A204.1 (cell line): ENCODE data around the gene KATNAL1.
"Not testable (repeated sequence)": the region's sequence is repeated elsewhere in the genome, so short reads cannot be mapped to it uniquely, and the experiment has no call there.

Experiments
- FAIRE-seq: peaks from 2 replicates; lab custom pipeline; 2012; peaks lifted over from hg19 to GRCh38; lab: Jason Lieb, UNC

The KATNAL1 gene

DNA sequence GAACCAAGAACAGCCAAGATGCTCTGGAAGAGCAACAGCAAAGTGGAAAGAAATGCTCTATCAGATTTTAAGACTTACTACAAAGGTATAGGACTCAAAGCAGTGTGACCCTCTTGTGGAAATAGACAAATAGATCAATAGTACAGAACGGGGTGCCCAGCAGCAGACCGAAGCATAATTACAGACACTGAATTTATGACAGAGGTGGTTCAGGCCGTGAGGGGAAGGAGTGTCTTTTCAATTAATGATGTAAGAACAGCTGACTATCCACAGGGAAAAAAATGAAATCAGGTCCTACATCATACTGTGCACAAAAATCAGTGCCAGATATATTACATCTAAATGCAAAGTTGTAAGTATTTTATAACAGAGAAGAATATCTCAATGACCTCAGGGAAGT lies 95.6 kb downstream of the KATNAL1 start:
- no peak for FAIRE-seq

DNA sequence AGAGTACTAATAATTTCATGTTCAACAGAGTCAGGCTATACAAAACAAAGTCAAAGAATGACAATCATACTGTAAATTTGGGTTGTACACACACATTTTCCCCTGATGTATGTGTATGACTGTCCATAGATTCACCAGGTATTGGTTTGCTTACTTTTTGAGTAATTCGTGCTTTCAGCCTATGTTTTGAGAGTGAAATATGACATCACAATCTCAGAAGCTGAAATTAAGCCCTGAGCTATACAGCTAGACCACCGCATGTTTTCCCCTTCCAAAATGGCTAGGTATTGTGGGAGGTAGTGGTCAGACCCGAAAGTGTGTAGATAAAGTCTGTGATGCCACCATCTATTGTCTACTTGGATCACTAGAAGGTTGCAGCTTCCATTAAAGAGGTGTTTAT lies 102.8 kb downstream of the KATNAL1 start:
- no peak for FAIRE-seq

DNA sequence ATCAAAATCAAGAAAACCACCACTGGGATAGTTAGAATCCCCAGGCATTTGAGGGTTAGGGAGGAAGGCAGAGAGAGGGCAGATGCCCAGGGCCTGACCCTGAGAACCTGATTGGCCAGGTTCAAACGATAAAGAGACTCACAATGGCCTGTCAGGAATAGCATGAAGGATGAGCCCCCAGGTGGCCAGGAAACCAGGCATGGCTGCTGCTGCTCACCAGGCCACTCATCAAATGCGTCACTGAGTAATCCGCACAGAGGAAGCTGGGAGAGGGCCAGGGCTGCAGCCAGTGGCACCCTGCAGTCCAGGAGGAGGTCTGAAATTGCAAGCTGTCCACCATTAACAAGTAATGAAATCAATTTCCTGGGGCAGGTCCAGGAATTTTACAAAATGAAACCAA lies 111.3 kb downstream of the KATNAL1 start:
- FAIRE-seq, result no peak

DNA sequence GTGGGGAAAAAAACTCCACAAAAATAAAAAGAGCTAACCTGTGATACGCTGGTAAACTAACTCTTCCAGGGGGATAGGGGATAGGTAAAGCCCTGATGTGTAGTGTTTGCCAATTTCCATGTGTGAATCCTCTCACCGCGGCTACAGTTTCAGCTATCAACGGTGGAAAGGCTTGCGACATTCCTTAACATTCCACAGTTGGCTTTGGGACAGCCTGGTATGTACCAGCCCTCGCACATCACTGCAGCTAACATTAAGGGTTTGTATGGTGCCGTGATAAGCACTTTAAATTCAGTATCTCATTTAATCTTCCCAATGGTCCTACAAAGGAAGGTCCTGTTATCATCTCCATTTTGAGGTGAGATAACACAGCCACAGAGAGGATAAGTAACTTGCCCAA lies 112.4 kb downstream of the KATNAL1 start:
- no peak for FAIRE-seq

DNA sequence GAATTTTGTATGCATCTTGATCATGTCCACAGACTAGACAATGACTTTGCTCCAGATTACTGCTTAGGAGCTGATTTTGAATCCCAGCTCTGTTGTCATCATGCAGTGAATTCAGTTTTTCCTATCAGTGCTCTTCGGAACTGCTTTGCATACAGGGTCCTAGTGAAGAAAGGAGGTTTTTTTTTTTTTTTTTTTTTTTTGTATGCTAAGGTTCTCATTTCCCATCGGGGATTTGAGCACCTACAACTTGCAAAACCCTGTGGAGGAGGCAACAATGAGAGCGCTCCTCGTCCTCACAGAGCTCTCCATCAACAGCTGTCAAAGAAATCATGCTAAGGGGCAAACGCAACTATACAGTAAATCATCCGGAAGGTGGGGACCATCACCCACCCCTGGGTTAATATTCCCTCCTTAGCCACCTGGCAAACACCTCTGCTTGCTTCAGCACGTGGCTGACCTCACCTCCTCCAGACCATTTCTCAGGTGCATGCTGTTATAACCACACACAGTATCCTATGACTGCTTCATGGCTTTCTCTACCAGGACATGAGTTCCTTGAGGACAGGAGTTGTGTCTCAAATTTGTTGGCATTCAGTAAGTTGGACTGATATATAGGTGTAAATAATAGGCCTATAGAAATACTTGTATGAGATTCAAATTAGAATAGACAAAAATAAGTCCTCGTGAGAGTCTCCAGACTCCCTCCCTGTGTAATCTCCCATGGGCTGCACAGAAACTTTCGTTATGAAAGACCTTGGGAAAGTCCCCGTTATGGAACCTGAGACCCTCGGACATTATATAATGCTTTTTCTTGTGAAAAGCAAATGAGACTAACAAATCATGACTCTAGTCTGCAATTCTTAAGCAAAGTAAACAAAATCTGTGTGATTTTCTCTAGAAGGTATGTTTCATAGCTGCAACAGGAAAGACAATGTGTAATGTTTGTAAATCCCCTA lies 113.8 kb downstream of the KATNAL1 start:
- FAIRE-seq, result no peak

DNA sequence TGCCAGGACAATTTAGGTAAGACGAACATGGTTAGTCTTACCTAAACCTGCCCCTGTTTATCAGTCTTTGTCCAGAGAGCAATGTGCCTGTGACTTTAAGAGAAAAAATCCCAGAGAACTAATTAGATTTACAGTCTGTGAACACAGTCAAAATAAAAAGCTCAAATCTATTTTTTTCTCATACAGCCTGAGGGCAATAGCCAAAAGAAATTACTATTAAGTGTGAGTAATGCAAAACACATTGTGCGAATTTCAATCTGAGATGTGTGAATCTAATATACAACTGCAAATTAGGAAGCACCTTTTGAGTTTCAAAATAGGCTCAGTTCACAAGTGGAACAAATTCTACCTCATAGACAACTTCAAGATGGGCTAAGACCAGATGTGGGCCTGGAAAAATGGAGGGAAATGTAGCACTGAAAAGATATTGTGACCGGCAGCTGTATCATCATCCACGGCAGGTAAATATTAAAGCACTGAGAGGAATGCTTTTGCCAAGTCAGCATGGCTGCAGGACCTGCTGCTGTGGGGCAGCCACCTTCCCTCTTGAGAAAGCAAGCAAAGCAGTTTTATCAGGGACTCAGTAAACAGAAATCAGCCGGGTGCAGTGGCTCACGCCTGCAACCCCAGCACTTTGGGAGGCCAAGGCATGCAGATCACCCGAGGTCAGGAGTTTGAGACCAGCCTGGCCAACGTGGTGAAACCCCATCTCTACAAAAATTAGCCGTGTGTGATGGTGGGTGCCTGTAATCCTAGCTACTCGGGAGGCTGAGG lies 114.8 kb downstream of the KATNAL1 start:
- no peak for FAIRE-seq

DNA sequence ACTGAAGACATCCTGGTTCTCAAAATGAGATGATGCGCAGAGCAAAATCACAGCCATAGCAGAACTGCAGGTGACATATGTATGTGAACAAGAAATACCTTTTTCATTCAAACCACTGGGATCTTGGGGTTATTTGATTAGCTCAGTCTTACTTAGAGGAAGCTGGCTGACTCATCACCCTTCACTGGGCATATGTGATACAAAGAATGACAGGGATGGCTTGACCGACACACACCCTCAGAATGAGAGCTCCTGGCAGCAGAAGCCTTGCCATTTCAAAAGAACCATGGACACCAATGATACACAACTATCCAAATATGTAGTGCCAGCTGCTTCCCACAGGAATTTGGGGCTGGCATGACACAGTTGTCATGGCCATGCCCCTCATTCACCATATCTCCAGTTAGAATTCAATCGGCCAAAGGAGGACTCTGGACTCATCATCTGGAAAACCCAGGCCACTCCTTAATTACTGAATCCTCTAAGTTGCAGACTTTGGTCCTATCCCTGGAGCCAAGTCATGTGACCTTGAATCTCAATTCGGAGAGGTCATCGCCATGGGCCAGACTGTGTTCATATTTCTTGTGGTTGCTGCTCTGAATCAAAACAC lies 115.8 kb downstream of the KATNAL1 start:
- no peak for FAIRE-seq

DNA sequence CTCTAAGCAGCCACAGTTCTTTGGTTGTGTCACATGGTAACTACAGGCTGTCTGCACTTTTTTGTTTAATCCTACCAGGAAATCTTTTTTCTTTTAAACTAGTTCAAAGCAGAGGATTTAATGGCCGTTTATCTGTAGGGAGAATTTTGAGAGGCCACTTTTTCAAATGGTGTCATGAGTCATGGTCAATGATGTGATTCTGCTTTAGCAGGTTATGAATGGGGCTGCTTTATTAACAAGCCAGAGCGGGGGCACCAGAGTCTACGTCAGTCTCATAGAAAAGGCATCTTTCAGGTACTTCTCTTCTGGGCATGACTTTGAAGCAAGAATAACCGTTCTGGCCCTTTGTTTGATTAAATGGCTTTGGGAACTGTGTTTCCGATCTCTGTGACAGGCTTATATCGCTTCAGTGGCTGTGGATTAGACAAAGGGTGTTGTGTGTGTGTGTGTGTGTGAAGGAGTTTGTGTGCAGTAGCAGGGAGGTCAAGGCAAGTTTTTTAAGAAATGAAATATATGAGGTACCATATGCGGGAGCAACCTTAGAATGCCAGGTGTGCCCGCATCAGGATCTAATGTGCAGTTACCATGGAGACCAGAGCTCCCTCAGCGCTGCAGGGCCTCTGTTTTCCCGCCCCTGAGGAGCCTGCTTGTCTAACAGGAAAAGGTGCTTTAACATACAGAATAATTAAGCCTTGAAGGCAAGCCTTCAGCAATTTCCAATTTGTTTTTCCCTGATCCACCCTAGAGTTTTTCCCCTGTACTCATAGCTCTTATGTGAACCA lies 120.5 kb downstream of the KATNAL1 start:
- no peak for FAIRE-seq

DNA sequence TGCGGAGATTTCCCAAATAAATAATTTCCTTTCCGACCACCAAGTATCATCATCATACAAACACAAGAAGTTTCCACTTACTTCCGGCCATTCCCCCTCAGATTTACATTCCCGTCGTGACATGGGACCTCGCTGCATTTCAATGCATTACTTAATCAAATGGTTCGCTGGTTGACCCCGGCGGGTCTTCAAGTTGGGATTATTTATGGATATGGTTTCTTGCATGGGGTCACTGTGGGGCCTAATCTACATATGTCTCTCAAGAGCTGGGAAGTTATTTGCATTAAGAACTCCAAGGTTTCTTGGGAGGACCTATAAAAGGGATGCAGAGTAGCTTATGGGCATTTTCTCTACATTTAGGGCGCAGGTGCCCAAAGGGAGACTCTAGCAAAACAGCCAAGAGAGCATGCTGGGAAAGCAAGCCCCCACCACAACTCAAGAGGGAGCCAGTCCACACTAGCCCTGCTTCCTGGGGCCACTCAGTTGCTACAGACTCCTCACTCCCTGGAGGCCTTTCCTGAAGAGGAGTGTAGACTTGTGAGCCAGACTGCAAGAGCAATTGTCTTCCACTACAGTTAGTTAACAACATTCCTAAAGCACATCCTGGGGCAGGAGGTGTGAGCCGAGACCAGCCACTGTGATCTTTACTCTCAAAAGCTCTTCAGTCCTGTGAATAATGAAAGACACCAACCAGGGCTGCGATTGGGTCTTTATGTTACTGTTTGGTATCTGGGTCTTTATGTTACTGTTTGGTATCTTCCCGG lies 125.3 kb downstream of the KATNAL1 start:
- FAIRE-seq, result no peak

DNA sequence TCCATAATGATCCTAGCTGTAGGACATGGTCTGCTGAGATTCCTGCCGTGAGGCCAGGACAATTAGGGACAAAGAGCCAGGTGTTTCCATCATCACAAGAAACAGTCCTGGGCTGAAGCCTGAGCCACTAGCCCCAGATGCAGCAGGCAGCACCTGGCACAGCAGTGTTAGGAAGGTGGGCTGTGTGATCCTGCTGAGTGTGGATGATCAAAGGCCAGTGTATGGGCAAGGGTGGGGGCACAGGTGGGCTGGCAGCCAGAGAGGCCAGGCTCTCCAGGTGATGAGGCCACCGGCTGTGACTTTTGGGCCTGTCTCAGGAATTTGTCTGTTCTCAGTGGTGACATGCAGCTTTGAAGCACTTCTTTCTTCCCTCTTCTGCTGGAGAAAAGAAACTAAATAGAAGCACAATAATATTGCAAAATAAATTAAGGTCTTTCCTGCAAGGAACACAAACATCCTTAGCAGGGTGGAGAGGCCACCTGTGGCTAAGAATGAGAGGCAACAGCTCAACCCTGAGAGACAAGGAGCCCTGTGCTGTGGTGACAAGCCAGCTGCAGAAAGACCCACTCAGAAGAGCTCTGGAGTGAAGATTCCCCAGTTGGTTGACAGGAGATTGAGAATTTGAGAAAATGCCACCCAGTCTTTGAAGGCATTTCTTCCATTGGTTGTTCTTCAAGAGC lies 127.6 kb downstream of the KATNAL1 start:
- no peak for FAIRE-seq

DNA sequence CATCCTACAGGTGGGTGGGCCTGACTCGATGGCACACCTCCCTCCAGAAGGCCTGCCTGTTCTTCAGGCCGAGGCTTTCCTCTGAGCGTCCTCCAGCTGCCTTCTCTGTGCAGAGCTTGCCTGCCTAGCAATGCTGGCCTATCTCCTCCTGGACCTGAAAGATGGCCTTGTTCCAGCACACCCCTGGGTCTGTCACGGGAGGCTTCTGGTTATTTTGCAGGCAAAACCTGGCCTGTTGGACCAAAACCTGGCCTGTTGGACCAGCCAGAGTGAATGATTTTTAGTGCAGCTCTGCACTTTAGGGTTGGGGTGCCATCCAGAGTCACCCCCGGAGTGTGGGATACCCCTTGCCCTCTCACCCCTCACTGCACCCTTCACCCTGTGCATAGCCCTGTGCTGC lies 128.4 kb downstream of the KATNAL1 start:
- FAIRE-seq, result no peak

DNA sequence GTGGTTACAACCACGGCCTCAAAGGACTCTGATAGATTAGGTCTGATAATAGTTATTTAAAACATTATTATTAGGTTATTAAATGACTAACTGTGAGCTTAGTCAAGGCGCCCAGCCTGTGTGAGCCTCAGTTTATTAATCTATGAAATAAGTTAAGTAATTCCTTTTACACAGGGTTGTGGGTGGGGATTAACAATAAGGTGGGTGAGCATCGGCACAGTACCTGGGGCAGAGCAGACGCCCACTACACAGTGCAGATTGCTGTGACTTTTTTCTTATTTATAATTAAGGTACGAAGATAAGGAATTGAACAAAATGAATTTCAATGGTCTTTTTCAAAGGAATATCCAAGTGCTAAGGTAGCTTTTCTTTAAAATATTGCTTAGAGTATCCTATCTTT lies 132.2 kb downstream of the KATNAL1 start:
- FAIRE-seq, result no peak

DNA sequence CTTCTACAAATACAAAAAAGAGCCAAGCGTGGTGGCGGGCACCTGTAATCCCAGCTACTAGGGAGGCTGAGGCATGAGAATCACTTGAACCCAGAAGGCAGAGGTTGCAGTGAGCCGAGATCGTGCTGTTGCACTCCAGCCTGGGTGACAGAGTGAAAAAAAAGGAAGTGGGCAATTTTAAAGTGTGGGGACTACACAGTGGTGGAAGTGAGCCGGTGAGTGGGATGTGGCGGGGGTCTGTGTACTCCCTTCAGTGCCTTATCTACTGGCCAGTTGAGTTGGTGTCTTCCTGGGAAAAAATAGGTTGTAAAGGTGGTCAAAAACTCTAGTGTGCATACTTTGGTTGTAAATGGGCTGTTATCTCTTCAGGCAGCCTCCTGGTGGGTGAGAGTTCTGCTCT lies 133.1 kb downstream of the KATNAL1 start:
- not testable (repeated sequence) for FAIRE-seq

DNA sequence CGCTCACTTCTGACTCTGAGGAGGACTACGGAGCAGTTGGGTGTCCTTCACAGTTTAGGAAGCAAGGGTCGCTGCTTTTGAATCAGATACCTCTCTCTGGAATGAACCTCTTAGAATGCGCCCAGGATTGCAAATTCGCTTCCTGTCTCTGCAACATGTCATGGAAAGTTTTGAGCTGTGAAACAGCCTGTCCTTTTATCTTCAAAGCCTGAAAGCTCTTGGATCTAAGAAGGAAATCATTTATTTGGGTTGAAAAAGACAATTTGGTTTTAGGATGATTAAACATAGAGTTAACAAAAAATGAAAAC lies 134.1 kb downstream of the KATNAL1 start:
- FAIRE-seq, result no peak

DNA sequence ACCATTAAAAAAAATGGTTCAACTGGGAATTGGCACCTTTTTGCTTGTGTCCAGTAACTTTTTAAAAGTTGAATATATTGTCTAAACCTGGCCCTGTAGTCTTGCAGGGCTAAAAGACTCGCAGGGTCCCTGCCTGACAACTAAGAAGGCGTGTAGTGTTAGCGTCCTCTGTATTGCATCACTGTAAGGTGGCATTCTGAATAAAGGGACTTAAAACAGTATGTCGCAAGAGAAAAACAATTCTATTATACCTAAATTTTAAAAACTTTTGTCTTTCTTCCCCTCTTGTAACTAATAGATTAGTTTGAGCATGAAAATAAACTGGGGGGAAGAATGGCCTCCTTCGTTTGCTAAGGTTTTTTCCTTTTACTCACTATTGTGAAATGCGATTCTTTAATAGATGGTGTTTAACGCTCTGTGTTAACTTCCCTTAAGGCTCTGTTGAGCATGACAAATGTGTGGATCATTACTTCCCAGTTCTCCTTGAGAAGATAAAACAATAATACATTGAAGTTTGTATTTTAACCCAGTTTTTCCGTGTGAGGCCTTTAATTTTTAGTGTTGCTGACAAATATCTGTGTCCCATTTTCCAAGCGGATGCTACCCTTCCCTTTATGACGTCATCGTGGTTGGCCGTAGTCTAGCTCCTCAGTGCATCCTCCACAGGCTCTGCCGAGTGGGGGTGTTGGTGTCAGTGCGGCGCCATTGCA lies 134.6 kb downstream of the KATNAL1 start:
- no peak for FAIRE-seq

DNA sequence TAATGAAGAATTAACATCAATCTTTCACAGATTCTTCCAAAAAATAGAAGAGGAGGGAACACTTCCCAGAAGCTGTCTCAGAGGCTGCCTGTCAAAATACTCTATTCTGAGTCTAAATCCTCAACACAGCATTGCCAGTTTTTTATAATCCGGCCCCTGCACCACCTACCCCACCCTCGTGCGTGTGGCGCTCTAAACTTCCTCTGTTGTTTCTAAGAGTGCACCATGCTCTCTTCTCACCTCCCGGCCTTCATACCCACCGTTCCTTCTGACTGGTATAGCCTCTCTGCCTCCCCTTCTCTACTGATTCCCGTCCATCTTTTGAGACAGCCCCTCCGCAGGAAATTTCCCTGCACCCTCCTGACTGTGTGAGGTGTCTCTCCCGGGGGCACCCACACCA lies 136.8 kb downstream of the KATNAL1 start:
- no peak for FAIRE-seq

DNA sequence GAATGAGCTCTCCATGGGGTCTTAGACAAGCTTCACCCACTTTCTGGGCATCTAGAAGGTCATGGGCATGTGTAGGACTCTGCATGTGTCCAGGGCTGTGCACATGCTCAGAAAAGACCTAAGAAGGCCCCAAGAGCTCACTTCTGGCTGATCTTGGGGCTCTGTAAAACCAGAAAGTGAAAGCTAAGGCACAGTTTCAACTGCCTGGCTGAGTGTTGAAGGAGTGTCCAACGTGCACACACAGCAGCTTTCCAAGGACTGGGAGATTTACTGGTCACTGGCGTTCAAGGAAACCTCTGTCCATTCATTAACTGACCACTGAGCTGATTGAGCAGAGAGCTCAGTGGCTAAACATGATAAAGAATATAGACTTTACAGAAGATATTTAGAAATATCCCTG lies 137.9 kb downstream of the KATNAL1 start:
- no peak for FAIRE-seq

DNA sequence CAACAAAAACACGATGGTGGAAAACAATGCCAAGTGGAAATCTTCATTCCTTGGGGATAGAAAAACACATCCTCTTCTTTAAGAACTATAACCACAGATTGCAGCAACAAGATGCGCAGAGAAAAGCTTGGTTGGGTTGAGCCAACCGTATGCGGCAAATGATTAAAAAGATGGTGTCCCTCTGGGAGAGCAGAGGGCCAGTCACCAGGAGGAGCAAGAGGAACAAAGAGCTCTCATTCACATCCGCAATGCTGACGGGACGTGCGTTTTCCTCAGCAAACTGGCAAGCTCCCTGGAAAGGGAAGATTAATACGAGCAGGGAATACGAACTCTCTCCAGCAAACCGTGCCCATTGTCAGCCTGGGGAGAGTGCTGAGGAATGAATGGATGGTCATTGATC lies 141.6 kb downstream of the KATNAL1 start:
- no peak for FAIRE-seq

DNA sequence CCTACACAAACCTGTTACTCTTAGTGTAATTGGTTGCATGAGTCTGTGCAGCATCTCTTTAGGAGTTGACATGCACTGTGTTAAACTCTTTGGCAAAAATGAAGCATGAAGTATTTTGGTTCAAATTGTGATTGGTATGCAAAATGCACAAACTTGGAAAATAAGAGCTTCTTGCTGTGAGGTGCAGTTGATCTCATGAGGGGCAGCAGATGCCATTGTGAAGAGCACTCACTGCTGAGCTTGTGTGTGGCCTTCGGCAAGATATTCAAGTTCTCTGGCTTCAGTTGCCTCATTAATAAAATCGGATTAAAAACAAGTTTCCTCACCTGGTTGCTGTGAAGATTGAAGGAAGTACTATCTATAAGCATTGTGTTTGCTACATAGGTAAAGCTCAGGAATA lies 142.3 kb downstream of the KATNAL1 start:
- FAIRE-seq, result no peak

DNA sequence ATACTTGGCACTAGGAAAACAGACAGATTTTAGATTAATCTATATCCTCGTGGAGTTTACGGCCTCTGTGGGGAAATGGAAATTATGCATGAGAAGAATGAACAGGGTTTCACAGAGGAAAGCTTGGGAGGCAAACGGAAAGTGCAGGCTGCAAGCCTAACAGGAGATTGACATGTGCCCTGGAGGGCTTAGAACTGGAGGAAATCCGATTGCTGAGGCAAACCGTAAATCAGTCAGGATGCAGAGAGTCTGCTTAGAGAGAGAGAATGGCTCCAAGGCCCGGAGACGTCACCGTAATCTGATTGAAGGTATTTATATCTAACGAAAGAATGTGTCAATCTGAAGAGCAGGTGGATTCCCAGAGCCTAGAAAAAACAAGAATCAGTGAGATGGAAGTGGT lies 143.2 kb downstream of the KATNAL1 start:
- FAIRE-seq, result no peak
